B cell (primary cell): ENCODE data around the gene CDK6. TPM values are rescaled to one million over a fixed set of nuclear protein-coding genes. Genes with fewer than 3 reads are reported as not detected.

Experiments used
- ATAC-seq: fragments of 200-7000 bp; cut with Tn5 transposase; one replicate; pipeline ENCODE4 v1.10.0; 2021; ENCODE audit warnings: low read depth, mild to moderate bottlenecking, moderate number of reproducible peaks, moderate library complexity
- CTCF ChIA-PET: fragments of 350-600 bp; sonication (Branson Sonifier 250); formaldehyde crosslinking; loops from one replicate; lab custom pipeline; 2021; ENCODE audit warnings: antibody characterized with exemption, inconsistent platforms; lab: Charles Lee
- POLR2A ChIA-PET: fragments of 350-600 bp; sonication (Branson Sonifier 250); formaldehyde crosslinking; loops from one replicate; lab custom pipeline; 2021; ENCODE audit warnings: antibody characterized with exemption; lab: Charles Lee
- DNase-seq: peaks from one replicate; pipeline ENCODE4 v3.0.0; 2013
- H2AFZ ChIP-seq: 2 replicates; pipeline ENCODE4 v1.6.1; 2012; ENCODE audit warnings: mild to moderate bottlenecking, low read depth, low read length; ENCODE audit not compliant: insufficient read depth, poor library complexity, severe bottlenecking
- H3K27ac ChIP-seq, 2 donors: 1 replicate in 1 of 2; 2 replicates in 1 of 2; pipeline ENCODE4 v1.5.1; 2012 to 2013; ENCODE audit warnings: low read length in 2 of 2, mild to moderate bottlenecking in 2 of 2, moderate library complexity in 1 of 2
- H3K27me3 ChIP-seq, 4 experiments: fragments of 200-600 bp in 1 of 4; sonication (generic) in 1 of 4; replicated peaks in 1 of 4; 1 replicate in 2 of 4; 2 replicates in 2 of 4; pipeline versions ENCODE4 v1.6.1 to v1.7.0; 2013 to 2016; ENCODE audit warnings: low read length in 3 of 4, mild to moderate bottlenecking in 2 of 4, mixed read lengths in 1 of 4, moderate library complexity in 1 of 4; ENCODE audit not compliant: insufficient read depth in 4 of 4, control insufficient read depth in 3 of 4; ENCODE audit errors: control extremely low read depth in 1 of 4
- H3K36me3 ChIP-seq, 2 experiments: replicated peaks in 1 of 2; 1 replicate in 1 of 2; 2 replicates in 1 of 2; pipeline versions ENCODE4 v1.6.1 to v1.7.1; 2013; ENCODE audit warnings: low read length in 1 of 2; ENCODE audit not compliant: insufficient read depth in 2 of 2, control insufficient read depth in 1 of 2; ENCODE audit errors: control extremely low read depth in 1 of 2, extremely low read depth in 1 of 2
- H3K4me1 ChIP-seq, 2 donors: fragments of 200-600 bp in 1 of 2; sonication (generic) in 1 of 2; 1 replicate in 1 of 2; 2 replicates in 1 of 2; pipeline versions ENCODE4 v1.5.1 to v1.6.1; 2013 to 2017; ENCODE audit warnings: low read length in 2 of 2; ENCODE audit not compliant: control insufficient read depth in 2 of 2, insufficient read depth in 2 of 2
- H3K4me2 ChIP-seq: replicated peaks from 2 replicates; pipeline ENCODE3; 2012; ENCODE audit warnings: mild to moderate bottlenecking, low read depth, low read length; ENCODE audit not compliant: poor library complexity, severe bottlenecking
- H3K4me3 ChIP-seq, 5 experiments: fragments of 200-600 bp in 1 of 5; sonication (generic) in 1 of 5; 1 replicate in 3 of 5; 2 replicates in 2 of 5; pipeline versions ENCODE4 v1.5.1 to v1.7.0; 2011 to 2016; ENCODE audit warnings: low read length in 4 of 5, mild to moderate bottlenecking in 4 of 5, low read depth in 2 of 5, control low read depth in 1 of 5, moderate library complexity in 1 of 5; ENCODE audit not compliant: insufficient read depth in 1 of 5; ENCODE audit errors: control extremely low read depth in 1 of 5, extremely low read depth in 1 of 5
- H3K79me2 ChIP-seq: fragments of 200-600 bp; sonication (generic); one replicate; pipeline ENCODE4 v1.6.0; 2016; ENCODE audit warnings: low read length; ENCODE audit not compliant: control insufficient read depth, insufficient read depth
- H3K9ac ChIP-seq: fragments of 200-600 bp; sonication (generic); 2 replicates; pipeline ENCODE4 v1.6.1; 2017; ENCODE audit warnings: mild to moderate bottlenecking, low read length, moderate library complexity
- H3K9me3 ChIP-seq, 3 donors: one replicate each; pipeline versions ENCODE4 v1.6.1 to v1.7.1; 2013; ENCODE audit warnings: low read length in 2 of 3; ENCODE audit not compliant: control insufficient read depth in 2 of 3, insufficient read depth in 1 of 3; ENCODE audit errors: control extremely low read depth in 1 of 3
- H4K20me1 ChIP-seq: 2 replicates; pipeline ENCODE4 v1.6.0; 2012; ENCODE audit warnings: mild to moderate bottlenecking, low read length; ENCODE audit not compliant: insufficient read depth, control insufficient read depth, poor library complexity, severe bottlenecking
- H3K27ac Mint-ChIP-seq: one replicate; pipeline ENCODE4 v1.8.0; 2021; ENCODE audit warnings: mixed read lengths
- H3K27me3 Mint-ChIP-seq: one replicate; pipeline ENCODE4 v1.8.0; 2021; ENCODE audit warnings: mixed read lengths
- H3K4me1 Mint-ChIP-seq: one replicate; pipeline ENCODE4 v1.8.0; 2021; ENCODE audit warnings: mixed read lengths
- H3K4me3 Mint-ChIP-seq: one replicate; pipeline ENCODE4 v1.8.0; 2021; ENCODE audit warnings: mixed read lengths
- H3K9me3 Mint-ChIP-seq: one replicate; pipeline ENCODE4 v1.8.0; 2022; ENCODE audit warnings: mixed read lengths; ENCODE audit not compliant: insufficient read depth
- EZH2 ChIP-seq: IDR thresholded peaks from 2 replicates; pipeline ENCODE4 v1.6.1; 2012; ENCODE audit warnings: borderline replicate concordance, low read depth, mild to moderate bottlenecking, moderate library complexity, low read length; ENCODE audit not compliant: insufficient read depth, poor library complexity, severe bottlenecking
- WGBS: methylation state at CpG from one replicate; pipeline ENCODE4 v1.1.5; 2013; ENCODE audit warnings: missing lambda C conversion rate; ENCODE audit not compliant: insufficient coverage; 5-methylcytosine and 5-hydroxymethylcytosine counted together
- intact Hi-C: fragments of 100-400 bp; cut with micrococcal nuclease; formaldehyde crosslinking; loops from one replicate; pipeline ENCODE4 v1.10.0; 2022
- polyA plus RNA-seq: library from polyadenylated mRNA; depleted of rRNA; stranded (reverse); fragments of >200 nt; gene quantifications from 2 replicates; pipeline ENCODE4 v1.2.3, GENCODE V29; 2012
- total RNA-seq, 2 donors: library from RNA; stranded (reverse); fragments of 120-200 nt in 1 of 2; gene quantifications; 1 replicate in 1 of 2; 2 replicates in 1 of 2; pipeline versions ENCODE4 v1.2.3 to v1.2.4, GENCODE V29; 2013 to 2022
- TF ChIP-seq, protein P1 (sequence below): fragments of 200-600 bp; IDR thresholded peaks from one replicate; pipeline ENCODE4 v1.8.0; 2022; ENCODE audit warnings: antibody characterized with exemption, mild to moderate bottlenecking

Gene CDK6
- total and polyA plus RNA-seq, 2 donors (not counting 1 experiment from before 2014, with no cell fraction given): 3.0 to 14.6 TPM

DNA sequence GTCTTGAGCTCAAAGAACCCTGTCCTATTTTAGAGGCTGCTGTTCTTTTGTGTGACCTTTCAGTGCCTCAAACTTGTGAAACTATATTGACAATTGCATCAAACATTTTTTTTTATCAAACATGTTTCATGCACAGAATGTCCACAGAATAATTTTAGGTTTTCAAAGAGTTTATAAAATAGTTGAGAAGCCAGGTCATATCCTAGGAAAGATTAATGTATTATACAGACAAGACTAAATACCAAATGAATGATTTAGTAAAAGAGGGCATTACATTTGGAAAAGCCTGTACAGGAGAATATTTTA, 67.0 kb downstream of the CDK6 start:
- Histone ChIP-seq H3K27me3 (no peaks in the 10 kb centered on the region), H3K9ac (no peak overlapping the region), H3K4me1 (no peaks in the 10 kb centered on the region), H3K79me2 (peaks cover 16% of the 10 kb centered on the region), H3K36me3 (peaks cover 0 to 7% of the 10 kb centered on the region in 2 experiments), H3K27ac (no peak overlapping the region), H3K9me3 (no peaks in the 10 kb centered on the region), H3K4me3 (no peak overlapping the region), H2AFZ (no peak overlapping the region), H3K4me2 (no peak overlapping the region), H4K20me1 (no peaks in the 10 kb centered on the region)
- ChIA-PET CTCF (no interaction called here), POLR2A (no interaction called here)
- Mint-ChIP-seq H3K9me3 (no peaks in the 10 kb centered on the region), H3K27me3 (no peaks in the 10 kb centered on the region), H3K27ac (no peak overlapping the region), H3K4me3 (no peak overlapping the region), H3K4me1 (peaks cover 9% of the 10 kb centered on the region)
- intact Hi-C loops: no loop called here
- DNase-seq (no peak), ATAC-seq (no peak)
- TF ChIP-seq EZH2: no peak
- TF ChIP-seq, protein P1, sequence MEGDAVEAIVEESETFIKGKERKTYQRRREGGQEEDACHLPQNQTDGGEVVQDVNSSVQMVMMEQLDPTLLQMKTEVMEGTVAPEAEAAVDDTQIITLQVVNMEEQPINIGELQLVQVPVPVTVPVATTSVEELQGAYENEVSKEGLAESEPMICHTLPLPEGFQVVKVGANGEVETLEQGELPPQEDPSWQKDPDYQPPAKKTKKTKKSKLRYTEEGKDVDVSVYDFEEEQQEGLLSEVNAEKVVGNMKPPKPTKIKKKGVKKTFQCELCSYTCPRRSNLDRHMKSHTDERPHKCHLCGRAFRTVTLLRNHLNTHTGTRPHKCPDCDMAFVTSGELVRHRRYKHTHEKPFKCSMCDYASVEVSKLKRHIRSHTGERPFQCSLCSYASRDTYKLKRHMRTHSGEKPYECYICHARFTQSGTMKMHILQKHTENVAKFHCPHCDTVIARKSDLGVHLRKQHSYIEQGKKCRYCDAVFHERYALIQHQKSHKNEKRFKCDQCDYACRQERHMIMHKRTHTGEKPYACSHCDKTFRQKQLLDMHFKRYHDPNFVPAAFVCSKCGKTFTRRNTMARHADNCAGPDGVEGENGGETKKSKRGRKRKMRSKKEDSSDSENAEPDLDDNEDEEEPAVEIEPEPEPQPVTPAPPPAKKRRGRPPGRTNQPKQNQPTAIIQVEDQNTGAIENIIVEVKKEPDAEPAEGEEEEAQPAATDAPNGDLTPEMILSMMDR: no peak

DNA sequence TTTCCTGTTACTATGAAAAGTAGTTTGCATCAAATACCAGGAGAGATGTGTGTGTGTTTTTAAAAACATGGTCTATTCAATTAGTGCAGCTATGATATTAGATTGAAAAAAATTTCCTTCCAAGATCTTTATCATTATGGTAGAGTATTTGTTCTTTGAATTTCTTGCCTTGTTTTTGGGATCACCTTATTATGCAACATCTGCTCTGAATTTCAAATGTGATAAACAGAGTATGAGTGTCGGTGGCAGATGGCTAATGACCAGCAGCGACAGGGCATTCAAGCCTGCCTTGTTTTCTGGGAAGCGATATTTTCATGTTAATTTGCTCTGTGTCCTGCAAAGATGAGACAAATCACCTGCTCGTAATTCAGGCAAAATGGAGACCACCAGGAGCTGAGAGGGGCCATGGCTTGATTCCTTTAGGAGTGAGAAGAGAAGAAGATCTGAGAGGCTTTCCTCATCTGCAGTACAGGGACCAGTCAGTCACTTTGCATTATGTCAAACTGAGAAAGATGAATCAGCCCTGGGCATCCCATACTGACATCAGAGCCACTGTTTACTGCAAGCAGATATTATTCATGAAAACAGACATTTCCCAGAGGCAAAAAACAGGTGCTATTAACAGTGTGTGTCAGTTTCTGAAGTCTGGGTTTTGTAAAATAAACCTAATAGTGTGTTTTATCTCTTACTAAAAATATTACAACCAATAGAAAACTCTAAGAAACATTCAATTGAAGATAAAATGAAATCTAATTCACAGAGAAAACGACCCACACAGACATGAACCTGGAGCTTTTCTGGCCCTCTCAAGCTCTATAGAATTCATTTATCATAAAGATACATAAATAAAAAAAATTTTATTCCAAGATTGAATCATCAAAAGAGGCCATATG, 67.6 kb downstream of the CDK6 start:
- no peak overlapping the region for H3K4me2 ChIP-seq
- intact Hi-C loops: no loop called here
- ATAC-seq (no peak), DNase-seq (no peak)
- H2AFZ ChIP-seq: no peak overlapping the region
- WGBS: 84% methylated on average over 4 of the region's 5 CpGs
- Mint-ChIP-seq H3K27ac (no peak overlapping the region), H3K4me3 (no peak overlapping the region), H3K27me3 (no peaks in the 10 kb centered on the region), H3K4me1 (peaks cover 9% of the 10 kb centered on the region), H3K9me3 (no peaks in the 10 kb centered on the region)
- no peaks in the 10 kb centered on the region for H3K9me3 ChIP-seq
- no peak overlapping the region for H3K9ac ChIP-seq
- no peak overlapping the region for H3K27ac ChIP-seq
- H3K4me3 ChIP-seq: no peak overlapping the region
- H4K20me1 ChIP-seq: no peaks in the 10 kb centered on the region
- TF ChIP-seq, protein P1: no peak
- TF ChIP-seq EZH2: no peak
- ChIA-PET CTCF (no interaction called here), POLR2A (no interaction called here)
- H3K4me1 ChIP-seq: no peaks in the 10 kb centered on the region
- no peaks in the 10 kb centered on the region for H3K27me3 ChIP-seq
- peaks cover 0 to 7% of the 10 kb centered on the region in 2 experiments for H3K36me3 ChIP-seq
- H3K79me2 ChIP-seq: peaks cover 16% of the 10 kb centered on the region
